GM21825 (cell line): Measurements from ENCODE around the gene COX19.
"Not testable (repeated sequence)": the region's sequence is repeated elsewhere in the genome, so short reads cannot be mapped to it uniquely, and the experiment has no call there.

Experiments used
- ATAC-seq: cut with Tn5 transposase; IDR thresholded peaks from one replicate; pipeline ENCODE4 v1.9.1; 2021; ENCODE audit warnings: mild to moderate bottlenecking, moderate library complexity; ENCODE audit not compliant: unreplicated experiment

COX19 gene

GRCh38 chr7:947391-948210, 27.7 kb downstream of the COX19 start:
- ATAC-seq, result no peak

- no peak for ATAC-seq
These were observed 28.9 kb downstream of the COX19 start for GRCh38 chr7:946256-946996.

GRCh38 chr7:945556-946255, 29.6 kb downstream of the COX19 start:
- no peak for ATAC-seq

- no peak for ATAC-seq
These were observed 30.2 kb downstream of the COX19 start for GRCh38 chr7:945147-945555.

GRCh38 chr7:944744-945143, 30.6 kb downstream of the COX19 start:
- no peak for ATAC-seq

- ATAC-seq, result not testable (repeated sequence)
These were observed 31.6 kb downstream of the COX19 start for GRCh38 chr7:943793-944192.

GRCh38 chr7:940599-941408, 34.5 kb downstream of the COX19 start:
- ATAC-seq, result no peak

- ATAC-seq, result no peak
These were observed 35.5 kb downstream of the COX19 start for GRCh38 chr7:939843-940242.

- ATAC-seq, result no peak
These were observed 36.7 kb downstream of the COX19 start for GRCh38 chr7:938546-939185.

- no peak for ATAC-seq
These were observed 37.4 kb downstream of the COX19 start for GRCh38 chr7:937856-938484.

GRCh38 chr7:936386-937054, 38.8 kb downstream of the COX19 start:
- peak; percentile 70 for ATAC-seq

- ATAC-seq, result no peak
These were observed 39.4 kb downstream of the COX19 start for GRCh38 chr7:935874-936385.

GRCh38 chr7:935164-935873, 40.0 kb downstream of the COX19 start:
- no peak for ATAC-seq

- ATAC-seq, result no peak
These were observed 40.7 kb downstream of the COX19 start for GRCh38 chr7:934469-935163.

- no peak for ATAC-seq
These were observed 42.7 kb downstream of the COX19 start for GRCh38 chr7:932651-932975.

GRCh38 chr7:931871-932650, 43.3 kb downstream of the COX19 start:
- no peak for ATAC-seq
